SK-N-SH (cell line): Measurements from ENCODE around the gene CELA3A. TPM values are rescaled to one million over a fixed set of nuclear protein-coding genes. Genes with fewer than 3 reads are reported as not detected.
A peak's percentile ranks its signal among the peaks of the same experiment; 100 is the strongest.

Experiments
- CTCF ChIA-PET: fragments of 300-600, 350-600 bp; formaldehyde crosslinking; extraction: SDS; loops from one replicate; lab custom pipeline; 2021; lab: Yijun Ruan, JAX
- POLR2A ChIA-PET: fragments of 350-600 bp; sonication (Branson Sonifier 250); formaldehyde crosslinking; extraction: SDS; loops from one replicate; lab custom pipeline; 2020; ENCODE audit warnings: antibody characterized with exemption, inconsistent platforms; lab: Yijun Ruan, JAX
- DNase-seq: peaks from one replicate; pipeline ENCODE4 v3.0.0; 2012
- H2AFZ ChIP-seq: fragments of 200-600 bp; sonication (generic); 2 replicates; pipeline ENCODE4 v1.8.1; 2016; ENCODE audit warnings: antibody characterized with exemption, mild to moderate bottlenecking, low read depth
- H3F3A ChIP-seq: fragments of 200-600 bp; sonication (generic); replicated peaks from 2 replicates; pipeline ENCODE3; 2016; ENCODE audit warnings: antibody characterized with exemption, mild to moderate bottlenecking; ENCODE audit not compliant: insufficient read depth
- H3K27ac ChIP-seq, 2 experiments: fragments of 200-500 bp in 1 of 2; fragments of 200-600 bp in 1 of 2; sonication (Bioruptor generic) in 1 of 2; sonication (generic), shearing (Covaris generic) in 1 of 2; 2 replicates each; pipeline versions ENCODE4 v1.5.1 to v1.6.1; 2014 to 2016; ENCODE audit warnings: low read depth in 2 of 2, inconsistent platforms in 1 of 2, low read length in 1 of 2, mild to moderate bottlenecking in 1 of 2, mixed read lengths in 1 of 2
- H3K27me3 ChIP-seq: fragments of 200-600 bp; sonication (generic), shearing (Covaris generic); 2 replicates; pipeline ENCODE4 v1.6.1; 2016; ENCODE audit warnings: mixed run types; ENCODE audit not compliant: insufficient read depth
- H3K36me3 ChIP-seq, 2 experiments: fragments of 200-500 bp in 1 of 2; fragments of 200-600 bp in 1 of 2; sonication (Bioruptor generic) in 1 of 2; sonication (generic) in 1 of 2; replicated peaks in 1 of 2; 2 replicates each; pipeline versions ENCODE3 to v1.5.1; 2014 to 2016; ENCODE audit warnings: low read length in 1 of 2, mild to moderate bottlenecking in 1 of 2; ENCODE audit not compliant: insufficient read depth in 2 of 2, control insufficient read depth in 1 of 2
- H3K4me1 ChIP-seq, 2 experiments: fragments of 200-500 bp in 1 of 2; fragments of 200-600 bp in 1 of 2; sonication (Bioruptor generic) in 1 of 2; sonication (generic), shearing (Covaris generic) in 1 of 2; 2 replicates each; pipeline versions ENCODE4 v1.5.1 to v1.6.1; 2014 to 2016; ENCODE audit warnings: low read depth in 1 of 2, low read length in 1 of 2, mixed run types in 1 of 2; ENCODE audit not compliant: insufficient read depth in 2 of 2, control insufficient read depth in 1 of 2
- H3K4me2 ChIP-seq: fragments of 200-600 bp; sonication (generic), shearing (Covaris generic); 2 replicates; pipeline ENCODE4 v1.6.1; 2017; ENCODE audit warnings: mixed run types
- H3K4me3 ChIP-seq, 2 experiments: fragments of 200-500 bp in 1 of 2; fragments of 200-600 bp in 1 of 2; sonication (Bioruptor generic) in 1 of 2; sonication (generic), shearing (Covaris generic) in 1 of 2; 2 replicates each; pipeline versions ENCODE4 v1.5.1 to v1.8.1; 2014 to 2016; ENCODE audit warnings: low read depth in 2 of 2, inconsistent platforms in 1 of 2, low read length in 1 of 2, mild to moderate bottlenecking in 1 of 2, mixed read lengths in 1 of 2, moderate library complexity in 1 of 2
- H3K79me2 ChIP-seq: fragments of 200-600 bp; sonication (generic); 2 replicates; pipeline ENCODE4 v1.8.1; 2017; ENCODE audit warnings: mild to moderate bottlenecking; ENCODE audit not compliant: insufficient read depth
- H3K9ac ChIP-seq: fragments of 200-600 bp; sonication (generic); 2 replicates; pipeline ENCODE4 v1.6.1; 2017; ENCODE audit warnings: mixed run types
- H3K9me2 ChIP-seq: fragments of 200-600 bp; sonication (generic); 2 replicates; pipeline ENCODE4 v1.6.1; 2017; ENCODE audit warnings: mixed run types
- H3K9me3 ChIP-seq: fragments of 200-600 bp; sonication (generic); 2 replicates; pipeline ENCODE4 v1.6.1; 2017; ENCODE audit warnings: mixed run types, mild to moderate bottlenecking, moderate library complexity
- H4K20me1 ChIP-seq: fragments of 200-600 bp; sonication (generic); 2 replicates; pipeline ENCODE4 v1.6.1; 2017; ENCODE audit warnings: mild to moderate bottlenecking, mixed run types; ENCODE audit not compliant: insufficient read depth
- CHD2 ChIP-seq: fragments of 150-350 bp; IDR thresholded peaks from 2 replicates; pipeline ENCODE4 v1.6.1; 2018; ENCODE audit warnings: low read length; ENCODE audit not compliant: partially characterized antibody
- EZH2phosphoT487 ChIP-seq: fragments of 200-600 bp; sonication (generic); IDR thresholded peaks from 2 replicates; pipeline ENCODE4 v1.6.1; 2017; ENCODE audit warnings: low read depth, mixed run types, mild to moderate bottlenecking, antibody characterized with exemption, moderate library complexity, borderline replicate concordance
- FOSL2 ChIP-seq: IDR thresholded peaks from 2 replicates; pipeline ENCODE4 v1.4.0; 2012; ENCODE audit warnings: low read depth, mild to moderate bottlenecking, moderate library complexity, borderline replicate concordance
- FOXM1 ChIP-seq: IDR thresholded peaks from 2 replicates; pipeline ENCODE4 v1.4.0; 2012; ENCODE audit warnings: low read depth, mild to moderate bottlenecking
- GATA2 ChIP-seq: sonication (generic); formaldehyde crosslinking; IDR thresholded peaks from 2 replicates; pipeline ENCODE4 v1.5.0; 2020; ENCODE audit warnings: mild to moderate bottlenecking, missing genetic modification reagents
- IRF3 ChIP-seq: fragments of 150-350 bp; IDR thresholded peaks from 2 replicates; pipeline ENCODE4 v1.6.1; 2016; ENCODE audit warnings: mild to moderate bottlenecking, low read depth, low read length
- JUND ChIP-seq: IDR thresholded peaks from 2 replicates; pipeline ENCODE4 v1.4.0; 2012
- MAX ChIP-seq: IDR thresholded peaks from 2 replicates; pipeline ENCODE4 v1.4.0; 2012; ENCODE audit warnings: low read depth
- MEF2A ChIP-seq: IDR thresholded peaks from 2 replicates; pipeline ENCODE4 v1.4.0; 2012; ENCODE audit warnings: low read depth, borderline replicate concordance
- NFIC ChIP-seq: IDR thresholded peaks from 2 replicates; pipeline ENCODE4 v1.4.0; 2012; ENCODE audit warnings: borderline replicate concordance
- PBX3 ChIP-seq: IDR thresholded peaks from 2 replicates; pipeline ENCODE4; 2012
- RAD21 ChIP-seq: IDR thresholded peaks from 2 replicates; pipeline ENCODE4 v1.6.1; 2012; ENCODE audit warnings: mild to moderate bottlenecking, low read length
- RCOR1 ChIP-seq: fragments of 150-350 bp; IDR thresholded peaks from 2 replicates; pipeline ENCODE4 v1.6.1; 2017; ENCODE audit warnings: antibody characterized with exemption, low read length
- RFX5 ChIP-seq: IDR thresholded peaks from 2 replicates; pipeline ENCODE4 v1.6.1; 2012; ENCODE audit warnings: mild to moderate bottlenecking, improper control_type of control experiment, low read length
- RXRA ChIP-seq: IDR thresholded peaks from 2 replicates; pipeline ENCODE4 v1.4.0; 2012; ENCODE audit warnings: low read depth, mild to moderate bottlenecking, borderline replicate concordance
- SIN3A ChIP-seq: IDR thresholded peaks from 2 replicates; pipeline ENCODE4 v1.6.1; 2012; ENCODE audit warnings: low read depth, mild to moderate bottlenecking, low read length, moderate library complexity, borderline replicate concordance
- SMC3 ChIP-seq: IDR thresholded peaks from 2 replicates; pipeline ENCODE4 v1.6.1; 2012; ENCODE audit warnings: low read depth, low read length, improper control_type of control experiment
- TAF1 ChIP-seq: IDR thresholded peaks from 2 replicates; pipeline ENCODE4 v1.6.1; 2012; ENCODE audit warnings: low read depth, mild to moderate bottlenecking, low read length, moderate library complexity, borderline replicate concordance
- TCF12 ChIP-seq: IDR thresholded peaks from 2 replicates; pipeline ENCODE4 v1.4.0; 2012
- USF2 ChIP-seq: fragments of 150-350 bp; IDR thresholded peaks from 2 replicates; pipeline ENCODE4 v1.6.1; 2017; ENCODE audit warnings: antibody characterized with exemption, low read length, low read depth, borderline replicate concordance
- YY1 ChIP-seq: IDR thresholded peaks from 2 replicates; pipeline ENCODE4 v1.4.0; 2012; ENCODE audit warnings: low read depth, mild to moderate bottlenecking
- WGBS: methylation state at CpG from one replicate; pipeline ENCODE4 v1.1.6; 2017; ENCODE audit warnings: low lambda C conversion rate; 5-methylcytosine and 5-hydroxymethylcytosine counted together
- polyA plus RNA-seq, 3 experiments: library from polyadenylated mRNA; depleted of rRNA; stranded (reverse); fragments of >200 nt; gene quantifications; 2 replicates each; pipeline ENCODE4 v1.2.3, GENCODE V29; 2012

CELA3A gene
- polyA plus RNA-seq, 1 of the 3 experiments (the other 2 are of a cell fraction) = not detected

GRCh38 chr1:22056043-22056442 lies 54.6 kb downstream of the CELA3A start:
- no peak for TF ChIP-seq EZH2phosphoT487
- TF ChIP-seq RXRA = no peak
- no peak for TF ChIP-seq MAX
- TF ChIP-seq CHD2 = no peak
- no peak for TF ChIP-seq GATA2 (CRISPR knock-in tag)
- TF ChIP-seq FOXM1 = no peak
- TF ChIP-seq PBX3 = no peak
- TF ChIP-seq RFX5 = no peak
- no peak for TF ChIP-seq RAD21
- no peak for TF ChIP-seq USF2
- no peak for TF ChIP-seq MEF2A
- TF ChIP-seq NFIC = no peak
- no peak for TF ChIP-seq FOSL2
- no peak for TF ChIP-seq JUND
- CTCF ChIA-PET = interaction anchor here (1.0 to 1.4 kb wide), 2 partner anchors 49 to 361 kb away, joined by 3 to 5 read pairs; no protein-coding TSS in a partner anchor
- Histone ChIP-seq H3F3A (peaks cover 23% of the 10 kb centered on the region), H3K4me3 (no peak overlapping the region), H3K9me2 (no peaks in the 10 kb centered on the region), H3K79me2 (peaks cover 83% of the 10 kb centered on the region), H3K9me3 (no peaks in the 10 kb centered on the region), H3K4me1 (peaks cover 5 to 10% of the 10 kb centered on the region in 2 experiments; a peak in 3 of 4 replicates), H2AFZ (no peak overlapping the region), H3K27ac (peak overlapping the region in 1 of 2 experiments; percentile 8; a peak in 1 of 4 replicates), H3K9ac (no peak overlapping the region), H3K36me3 (peaks cover 2 to 41% of the 10 kb centered on the region in 2 experiments), H4K20me1 (peaks cover 77% of the 10 kb centered on the region), H3K4me2 (peak overlapping the region; percentile 6; the same call in 1 of the 2 replicates), H3K27me3 (no peaks in the 10 kb centered on the region)
- 86% methylated on average over 1 of the region's 1 CpG for WGBS
- DNase-seq = no peak
- POLR2A ChIA-PET = no interaction called here

- Histone ChIP-seq H2AFZ (no peak overlapping the region), H3F3A (peaks cover 26% of the 10 kb centered on the region), H3K9me3 (no peaks in the 10 kb centered on the region), H3K9me2 (no peaks in the 10 kb centered on the region), H4K20me1 (peaks cover 86% of the 10 kb centered on the region), H3K4me1 (peaks cover 5 to 10% of the 10 kb centered on the region in 2 experiments; a peak in 3 of 4 replicates), H3K79me2 (peaks cover 92% of the 10 kb centered on the region), H3K36me3 (peaks cover 2 to 44% of the 10 kb centered on the region in 2 experiments), H3K9ac (no peak overlapping the region), H3K27me3 (no peaks in the 10 kb centered on the region), H3K4me3 (no peak overlapping the region), H3K27ac (peak overlapping the region in 1 of 2 experiments; percentile 8; a peak in 1 of 4 replicates), H3K4me2 (no peak overlapping the region)
- no peak for DNase-seq
- WGBS = 85% methylated on average over 2 of the region's 2 CpGs
- TF ChIP-seq EZH2phosphoT487 = no peak
- TF ChIP-seq RCOR1 = no peak
- no peak for TF ChIP-seq TCF12
- TF ChIP-seq YY1 = no peak
- no peak for TF ChIP-seq USF2
- TF ChIP-seq IRF3 = no peak
- no peak for TF ChIP-seq SMC3
- TF ChIP-seq SIN3A = no peak
- TF ChIP-seq NFIC = no peak
- no peak for TF ChIP-seq RFX5
- no peak for TF ChIP-seq PBX3
- TF ChIP-seq TAF1 = no peak
- CTCF ChIA-PET = interaction anchor here (1.0 kb wide), 1 partner anchor 360 kb away, joined by 5 read pairs; no protein-coding TSS in a partner anchor
- POLR2A ChIA-PET = no interaction called here
These were observed 55.5 kb downstream of the CELA3A start for GRCh38 chr1:22056936-22057335.
